Kidney (tissue), 14 donors: ENCODE measurements around the gene ADGRF3. TPM values are rescaled to one million over a fixed set of nuclear protein-coding genes. Genes with fewer than 3 reads are reported as not detected.
"Not testable (repeated sequence)": the region's sequence is repeated elsewhere in the genome, so short reads cannot be mapped to it uniquely, and the experiment has no call there.

Source experiments
- DNase-seq, 5 donors: peaks; one replicate each; pipeline ENCODE4 v3.0.0-alpha.2; 2013 to 2020
- FAIRE-seq: peaks from 2 replicates; lab custom pipeline; 2012; peaks lifted over from hg19 to GRCh38; lab: Jason Lieb, UNC
- H3K27ac ChIP-seq, 2 donors: one replicate each; pipeline ENCODE4 v1.7.0; 2013; ENCODE audit warnings: low read depth in 2 of 2, low read length in 2 of 2, inconsistent platforms in 1 of 2
- H3K27me3 ChIP-seq: one replicate; pipeline ENCODE4 v1.7.1; 2013; ENCODE audit warnings: low read length, inconsistent platforms; ENCODE audit not compliant: control insufficient read depth, insufficient read depth
- H3K36me3 ChIP-seq, 3 donors: one replicate each; pipeline versions ENCODE4 v1.7.0 to v1.7.1; 2013; ENCODE audit warnings: low read length in 3 of 3, control low read depth in 1 of 3, inconsistent platforms in 1 of 3; ENCODE audit not compliant: insufficient read depth in 3 of 3, control insufficient read depth in 2 of 3
- H3K4me1 ChIP-seq, 3 donors: one replicate each; pipeline versions ENCODE4 v1.7.0 to v1.7.1; 2013; ENCODE audit warnings: low read length in 3 of 3, inconsistent platforms in 1 of 3, low read depth in 1 of 3; ENCODE audit not compliant: control insufficient read depth in 2 of 3, insufficient read depth in 2 of 3
- H3K4me3 ChIP-seq, 3 donors: one replicate each; pipeline versions ENCODE4 v1.7.0 to v1.8.1; 2013; ENCODE audit warnings: low read length in 3 of 3, control low read depth in 1 of 3, inconsistent platforms in 1 of 3
- H3K9ac ChIP-seq, 3 donors: one replicate each; pipeline versions ENCODE4 v1.7.0 to v1.7.1; 2013; ENCODE audit warnings: low read length in 3 of 3, control low read depth in 1 of 3, inconsistent platforms in 1 of 3
- H3K9me3 ChIP-seq, 3 donors: one replicate each; pipeline versions ENCODE4 v1.7.0 to v1.7.1; 2013; ENCODE audit warnings: low read length in 3 of 3, control low read depth in 1 of 3, inconsistent platforms in 1 of 3; ENCODE audit not compliant: control insufficient read depth in 2 of 3, insufficient read depth in 1 of 3
- CTCF ChIP-seq: IDR thresholded peaks from 3 replicates; pipeline ENCODE4 v1.5.1; 2012; ENCODE audit warnings: mild to moderate bottlenecking, moderate library complexity, borderline replicate concordance; ENCODE audit not compliant: insufficient read depth; ENCODE audit errors: extremely low read depth
- intact Hi-C: fragments of 100-400 bp; cut with DNase I; formaldehyde crosslinking; loops from one replicate; pipeline ENCODE4 v1.11.1; 2022
- polyA plus RNA-seq: library from polyadenylated mRNA; stranded (reverse); fragments of 350-450 nt; fragmentation: Illumina TruSeq; extraction: RNeasy Lipid Tissue Mini Kit (QIAGEN cat#74804); gene quantifications from one replicate; pipeline ENCODE4 v1.2.3, GENCODE V29; 2014; ENCODE audit warnings: low read depth, low replicate concordance; ENCODE audit not compliant: insufficient read depth
- total RNA-seq: library from RNA; stranded (reverse); fragmentation: NEBNext Ultra II Directional; extraction: Animal tissue kit (Norgen Biotek cat#: 25700); gene quantifications from one replicate; pipeline ENCODE4 v1.2.1, GENCODE V29; 2021
- donor health status: control.
- donor health status: control.
- donor health status: control.
- donor health status: control.
- donor health status: control.
- donor health status: DM: yes; HTN: yes; CAD: no.
- donor health status: Normal renal cell carcinoma (clear cell type).

The ADGRF3 gene
- total and polyA plus RNA-seq, 2 donors from 2014 or later = 0.94 to 1.8 TPM

- TF ChIP-seq CTCF = no peak
- FAIRE-seq (no peak), DNase-seq (no peak)
- Histone ChIP-seq H3K4me1 (no peaks in the 10 kb centered on the region), H3K36me3 (no peaks in the 10 kb centered on the region), H3K27ac (no peak overlapping the region), H3K27me3 (no peaks in the 10 kb centered on the region), H3K9ac (no peak overlapping the region), H3K9me3 (no peaks in the 10 kb centered on the region), H3K4me3 (no peak overlapping the region)
- intact Hi-C loops = no loop called here
These were observed 20.1 kb downstream of the ADGRF3 start for GRCh38 chr2:26326514-26326913.

DNA sequence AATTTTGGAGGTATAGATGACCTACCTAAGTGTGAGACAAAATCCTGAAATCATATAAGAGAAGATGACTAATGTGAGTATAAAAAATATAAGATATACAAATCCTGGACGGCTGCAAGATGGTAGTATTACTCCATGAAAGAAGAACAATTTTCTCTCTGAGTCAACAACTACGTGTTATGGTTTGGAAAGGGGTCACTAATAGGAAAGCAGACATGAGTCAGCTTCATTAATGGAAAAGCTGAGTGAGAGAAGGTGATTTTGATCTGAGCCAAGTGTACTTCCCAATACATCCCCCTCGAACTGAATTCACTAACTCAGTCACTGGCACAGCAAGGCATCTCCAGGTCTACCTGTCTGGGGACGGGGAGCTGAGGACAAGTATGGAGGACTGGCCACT, 20.7 kb downstream of the ADGRF3 start:
- Histone ChIP-seq H3K4me3 (no peak overlapping the region), H3K36me3 (no peaks in the 10 kb centered on the region), H3K27ac (no peak overlapping the region), H3K4me1 (no peaks in the 10 kb centered on the region), H3K9me3 (no peaks in the 10 kb centered on the region), H3K27me3 (no peaks in the 10 kb centered on the region), H3K9ac (no peak overlapping the region)
- TF ChIP-seq CTCF = no peak
- DNase-seq = no peak
- FAIRE-seq = no peak
- intact Hi-C loops = no loop called here

DNA sequence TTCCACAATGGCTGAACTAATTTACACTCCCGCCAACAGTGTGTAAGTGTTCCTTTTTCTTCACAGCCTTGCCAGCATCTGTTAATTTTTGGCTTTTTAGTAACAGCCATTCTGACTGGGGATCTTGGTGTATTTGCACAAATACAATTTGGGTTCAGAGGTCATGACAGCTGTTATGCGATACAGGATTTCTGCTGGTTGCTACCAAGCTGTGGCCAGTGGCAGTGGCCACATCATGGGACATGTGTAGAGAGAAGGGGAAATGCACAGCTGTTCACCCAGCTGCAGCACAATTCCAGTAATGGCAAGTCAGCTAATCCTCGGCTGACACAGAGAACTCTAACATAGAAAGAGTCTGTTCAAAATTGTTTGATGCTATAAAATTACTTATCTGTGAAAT, 21.7 kb downstream of the ADGRF3 start:
- Histone ChIP-seq H3K4me3 (no peak overlapping the region), H3K9me3 (no peaks in the 10 kb centered on the region), H3K36me3 (no peaks in the 10 kb centered on the region), H3K4me1 (no peaks in the 10 kb centered on the region), H3K27me3 (no peaks in the 10 kb centered on the region), H3K27ac (no peak overlapping the region), H3K9ac (no peak overlapping the region)
- intact Hi-C loops = no loop called here
- DNase-seq (no peak), FAIRE-seq (no peak)
- no peak for TF ChIP-seq CTCF

DNA sequence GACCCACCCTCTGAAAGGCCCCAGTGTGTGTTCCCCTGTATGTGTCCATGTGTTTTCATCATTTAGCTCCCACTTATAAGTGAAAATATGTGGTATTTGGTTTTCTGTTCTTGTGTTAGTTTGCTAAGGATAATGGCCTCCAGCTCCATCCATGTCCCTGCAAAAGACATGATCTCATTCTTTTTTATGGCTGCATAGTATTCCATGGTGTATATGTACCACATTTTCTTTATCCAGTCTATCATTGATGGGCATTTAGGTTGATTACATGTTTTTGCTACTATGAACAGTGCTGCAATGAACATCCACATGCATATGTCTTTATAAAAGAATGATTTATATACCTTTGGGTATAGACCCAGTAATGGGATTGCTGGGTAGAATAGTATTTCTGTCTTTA, 22.1 kb downstream of the ADGRF3 start:
- H3K4me1 ChIP-seq, DNase-seq, H3K27ac ChIP-seq, H3K36me3 ChIP-seq, H3K4me3 ChIP-seq, H3K9me3 ChIP-seq, H3K27me3 ChIP-seq, intact Hi-C loops, FAIRE-seq, H3K9ac ChIP-seq: not testable (repeated sequence)
